ENCODE data around the gene PTPN23. TPM values are rescaled to one million over a fixed set of nuclear protein-coding genes. Genes with fewer than 3 reads are reported as not detected.
A peak's percentile ranks its signal among the peaks of the same experiment; 100 is the strongest.

PTPN23 gene
- total RNA-seq, 6 experiments from 2014 or later = 14.9 to 25.8 (median 16.9) TPM

GRCh38 chr3:47413751-47414150 is 32.9 kb downstream of the PTPN23 start:
- DNase-seq (no peak), ATAC-seq (no peak)
- TF ChIP-seq POLR2A (IDR thresholded peaks at IDR 0.05) = no peak
- TF ChIP-seq CTCF (IDR thresholded peaks at IDR 0.05) = no peak
- Histone ChIP-seq H3K4me1 (peaks cover 0 to 8% (median 0%) of the 10 kb centered on the region in 4 donors), H3K9me3 (no peaks in the 10 kb centered on the region), H3K4me3 (no peak overlapping the region), H3K36me3 (peaks cover 0 to 79% (median 22%) of the 10 kb centered on the region in 4 donors), H3K27me3 (no peaks in the 10 kb centered on the region), H3K27ac (no peak overlapping the region)
- WGBS (ENCODE audit: insufficient coverage, low coverage, low lambda C conversion rate, missing lambda C conversion rate) = no CpG with 5 or more reads among the region's 7 CpGs
- intact Hi-C loops (cut with DNase I) = no loop called here

- H3K27me3 ChIP-seq = no peaks in the 10 kb centered on the region
- no CpG with 5 or more reads among the region's 3 CpGs for WGBS (ENCODE audit: insufficient coverage, low coverage, low lambda C conversion rate, missing lambda C conversion rate)
- DNase-seq (peak in 2 of 3 donors; percentile 41 to 59), ATAC-seq (peak; percentile 4 to 47 (median 31))
- intact Hi-C loops (cut with DNase I) = no loop called here
- peaks cover 0 to 79% (median 21%) of the 10 kb centered on the region in 4 donors for H3K36me3 ChIP-seq
- peaks cover 0 to 11% (median 0%) of the 10 kb centered on the region in 4 donors for H3K4me1 ChIP-seq
- no peak overlapping the region for H3K4me3 ChIP-seq
- TF ChIP-seq POLR2A (IDR thresholded peaks at IDR 0.05) (no peak), CTCF (IDR thresholded peaks at IDR 0.05) (no peak)
- H3K9me3 ChIP-seq = no peaks in the 10 kb centered on the region
- H3K27ac ChIP-seq = no peak overlapping the region
Observed at GRCh38 chr3:47414161-47414564, 33.3 kb downstream of the PTPN23 start.

GRCh38 chr3:47414666-47415587 is 34.1 kb downstream of the PTPN23 start:
- H3K27me3 ChIP-seq = no peaks in the 10 kb centered on the region
- intact Hi-C loops (cut with DNase I) = no loop called here
- no peak overlapping the region for H3K27ac ChIP-seq
- DNase-seq = peak in 1 of 3 donors; percentile 48
- no peak overlapping the region for H3K4me3 ChIP-seq
- WGBS (ENCODE audit: insufficient coverage, low coverage, low lambda C conversion rate, missing lambda C conversion rate) = 82% methylated on average over 8 of the region's 16 CpGs
- TF ChIP-seq POLR2A (IDR thresholded peaks at IDR 0.05) = no peak
- H3K9me3 ChIP-seq = no peaks in the 10 kb centered on the region
- H3K36me3 ChIP-seq = peaks cover 0 to 76% (median 19%) of the 10 kb centered on the region in 4 donors
- peaks cover 0 to 14% (median 0%) of the 10 kb centered on the region in 4 donors for H3K4me1 ChIP-seq
- no peak for ATAC-seq

GRCh38 chr3:47416041-47416440 is 35.2 kb downstream of the PTPN23 start:
- H3K27ac ChIP-seq = no peak overlapping the region
- H3K9me3 ChIP-seq = no peaks in the 10 kb centered on the region
- TF ChIP-seq CTCF (IDR thresholded peaks at IDR 0.05) (no peak), POLR2A (IDR thresholded peaks at IDR 0.05) (no peak)
- ATAC-seq = no peak
- peaks cover 0 to 14% (median under 1%) of the 10 kb centered on the region in 4 donors for H3K4me1 ChIP-seq
- 71% methylated on average over 7 of the region's 9 CpGs for WGBS (ENCODE audit: insufficient coverage, low coverage, low lambda C conversion rate, missing lambda C conversion rate)
- peaks cover 0 to 78% (median 18%) of the 10 kb centered on the region in 4 donors for H3K36me3 ChIP-seq
- intact Hi-C loops (cut with DNase I) = no loop called here
- H3K4me3 ChIP-seq = no peak overlapping the region
- no peak for DNase-seq
- no peaks in the 10 kb centered on the region for H3K27me3 ChIP-seq

All from right lobe of liver (tissue), 6 donors.